Spleen (tissue), 11 donors: Measurements from ENCODE around the gene TBX2. TPM values are rescaled to one million over a fixed set of nuclear protein-coding genes. Genes with fewer than 3 reads are reported as not detected.
"Not testable (repeated sequence)": the region's sequence is repeated elsewhere in the genome, so short reads cannot be mapped to it uniquely, and the experiment has no call there.

ENCODE experiments used
- DNase-seq: peaks from one replicate; pipeline ENCODE4 v3.0.0-alpha.2; 2020
- H3K27ac ChIP-seq, 8 donors: fragments of 200-600 bp; sonication (generic) in 7 of 8; 1 replicate in 4 of 8; 2 replicates in 4 of 8; pipeline versions ENCODE4 v1.5.0 to v1.8.0; 2016 to 2021; ENCODE audit warnings: inconsistent platforms in 4 of 8, mild to moderate bottlenecking in 4 of 8, moderate library complexity in 1 of 8
- H3K27me3 ChIP-seq, 7 donors: fragments of 200-600 bp; sonication (generic) in 6 of 7; replicated peaks in 1 of 7; 1 replicate in 4 of 7; 2 replicates in 3 of 7; pipeline versions ENCODE4 v1.5.0 to v1.8.0; 2016 to 2021; ENCODE audit warnings: inconsistent platforms in 3 of 7, mild to moderate bottlenecking in 1 of 7
- H3K36me3 ChIP-seq, 6 donors: fragments of 200-600 bp; sonication (generic) in 5 of 6; 1 replicate in 4 of 6; 2 replicates in 2 of 6; pipeline versions ENCODE4 v1.5.0 to v1.8.0; 2016 to 2021; ENCODE audit warnings: inconsistent platforms in 2 of 6
- H3K4me1 ChIP-seq, 6 donors: fragments of 200-600 bp; sonication (generic) in 5 of 6; 1 replicate in 3 of 6; 2 replicates in 3 of 6; pipeline versions ENCODE4 v1.5.0 to v1.8.0; 2016 to 2021; ENCODE audit warnings: inconsistent platforms in 3 of 6
- H3K4me3 ChIP-seq, 8 donors: fragments of 200-600 bp; sonication (generic) in 7 of 8; 1 replicate in 4 of 8; 2 replicates in 4 of 8; pipeline versions ENCODE4 v1.5.0 to v1.8.0; 2016 to 2021; ENCODE audit warnings: inconsistent platforms in 4 of 8, mild to moderate bottlenecking in 4 of 8, moderate library complexity in 2 of 8
- H3K9me3 ChIP-seq, 8 donors: fragments of 200-600 bp; sonication (generic) in 7 of 8; 1 replicate in 4 of 8; 2 replicates in 4 of 8; pipeline versions ENCODE4 v1.5.0 to v1.8.0; 2016 to 2021; ENCODE audit warnings: inconsistent platforms in 4 of 8
- POLR2A ChIP-seq, 3 donors: fragments of 450-650 bp; IDR thresholded peaks; one replicate each; pipeline ENCODE4 v1.5.1; 2017; ENCODE audit warnings: antibody characterized with exemption in 3 of 3, mild to moderate bottlenecking in 1 of 3
- POLR2AphosphoS5 ChIP-seq, 3 donors: sonication (generic); formaldehyde crosslinking; IDR thresholded peaks; one replicate each; pipeline ENCODE4 v1.5.1; 2017; ENCODE audit warnings: antibody characterized with exemption in 3 of 3
- WGBS, 5 donors: extraction: QIAGEN DNeasy Blood & Tissue Kit in 3 of 5; methylation state at CpG; one replicate each; pipeline versions ENCODE4 v1.1.5 to v1.1.7; 2013 to 2018; 5-methylcytosine and 5-hydroxymethylcytosine counted together
- intact Hi-C: fragments of 100-400 bp; cut with DNase I; formaldehyde crosslinking; loops from one replicate; pipeline ENCODE4 v1.15.0; 2023; ENCODE audit warnings: low total_unique reads
- polyA plus RNA-seq, 3 donors: library from polyadenylated mRNA; stranded (reverse); fragments of 200-250 nt; gene quantifications; one replicate each; pipeline ENCODE4 v1.2.1, GENCODE V29; 2013
- total RNA-seq, 7 donors: library from RNA; depleted of rRNA in 3 of 7; stranded (reverse); fragments of >200 nt in 3 of 7; fragmentation: NEBNext Ultra II Directional in 4 of 7; extraction: Animal tissue kit (Norgen Biotek cat#: 25700) in 4 of 7; gene quantifications; one replicate each; pipeline versions ENCODE4 v1.1.0 to v1.2.1, GENCODE V29; 2016 to 2021
- TF ChIP-seq, protein P1 (sequence below), 11 experiments: fragments of 200-600 bp in 7 of 11; fragments of 450-650 bp in 4 of 11; sonication (generic) in 4 of 11; IDR thresholded peaks in 8 of 11; conservative IDR thresholded peaks in 3 of 11; 1 replicate in 7 of 11; 2 replicates in 4 of 11; pipeline versions ENCODE4 v1.4.0 to v1.8.0; 2016 to 2021; ENCODE audit warnings: antibody characterized with exemption in 11 of 11, inconsistent platforms in 4 of 11, mild to moderate bottlenecking in 1 of 11
- donor health status: healthy with polysubstance abuse.
- donor health status: DM: no; HTN: no; CAD: no; lungs with moderate emphysema.
- donor health status: DM: no; HTN: no; CAD: no.
- donor health status: Bipolar disorder and iron deficiency.
- donor health status: healthy.
- donor health status: DM: no; HTN: no; CAD: no.
- donor health status: DM: yes; HTN: yes; CAD: no.

Gene TBX2
- total and polyA plus RNA-seq, 10 donors = 6.4 to 57.6 (median 24.1) TPM

DNA sequence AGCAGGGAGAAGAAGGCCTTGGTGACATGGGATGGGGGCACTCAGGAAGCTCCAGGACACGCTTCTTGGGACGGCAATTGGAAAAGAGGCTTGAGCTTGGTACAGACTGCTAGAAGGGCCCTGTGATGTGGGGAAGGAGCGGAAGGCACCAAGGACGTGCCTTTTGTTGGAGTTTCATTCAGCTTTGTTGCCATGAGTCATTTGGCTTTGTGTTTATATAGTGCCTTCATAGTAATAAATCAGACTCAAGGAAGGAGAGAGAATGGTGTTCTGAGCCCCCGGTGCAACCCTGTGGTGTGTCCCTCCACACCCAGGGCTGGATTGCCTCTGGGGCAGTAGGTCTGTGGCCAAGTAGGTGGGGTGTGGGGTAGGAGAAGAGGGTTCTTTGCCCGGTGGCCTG is 45.2 kb downstream of the TBX2 start:
- Histone ChIP-seq H3K27me3 (peaks cover 0 to 87% (median 11%) of the 10 kb centered on the region in 7 donors), H3K4me3 (no peak overlapping the region), H3K9me3 (no peaks in the 10 kb centered on the region), H3K4me1 (no peaks in the 10 kb centered on the region), H3K36me3 (no peaks in the 10 kb centered on the region), H3K27ac (no peak overlapping the region)
- DNase-seq = no peak
- intact Hi-C loops = no loop called here
- WGBS, 5 donors = 62 to 76% (median 68%) methylated on average over 6 of the region's 6 CpGs
- no peak for TF ChIP-seq POLR2AphosphoS5 (IDR thresholded peaks at IDR 0.05)
- TF ChIP-seq, protein P1, sequence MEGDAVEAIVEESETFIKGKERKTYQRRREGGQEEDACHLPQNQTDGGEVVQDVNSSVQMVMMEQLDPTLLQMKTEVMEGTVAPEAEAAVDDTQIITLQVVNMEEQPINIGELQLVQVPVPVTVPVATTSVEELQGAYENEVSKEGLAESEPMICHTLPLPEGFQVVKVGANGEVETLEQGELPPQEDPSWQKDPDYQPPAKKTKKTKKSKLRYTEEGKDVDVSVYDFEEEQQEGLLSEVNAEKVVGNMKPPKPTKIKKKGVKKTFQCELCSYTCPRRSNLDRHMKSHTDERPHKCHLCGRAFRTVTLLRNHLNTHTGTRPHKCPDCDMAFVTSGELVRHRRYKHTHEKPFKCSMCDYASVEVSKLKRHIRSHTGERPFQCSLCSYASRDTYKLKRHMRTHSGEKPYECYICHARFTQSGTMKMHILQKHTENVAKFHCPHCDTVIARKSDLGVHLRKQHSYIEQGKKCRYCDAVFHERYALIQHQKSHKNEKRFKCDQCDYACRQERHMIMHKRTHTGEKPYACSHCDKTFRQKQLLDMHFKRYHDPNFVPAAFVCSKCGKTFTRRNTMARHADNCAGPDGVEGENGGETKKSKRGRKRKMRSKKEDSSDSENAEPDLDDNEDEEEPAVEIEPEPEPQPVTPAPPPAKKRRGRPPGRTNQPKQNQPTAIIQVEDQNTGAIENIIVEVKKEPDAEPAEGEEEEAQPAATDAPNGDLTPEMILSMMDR (IDR thresholded peaks at IDR 0.05 in 8 of 11, conservative IDR thresholded peaks at IDR 0.05 in 3 of 11) = no peak
- no peak for TF ChIP-seq POLR2A (IDR thresholded peaks at IDR 0.05)

DNA sequence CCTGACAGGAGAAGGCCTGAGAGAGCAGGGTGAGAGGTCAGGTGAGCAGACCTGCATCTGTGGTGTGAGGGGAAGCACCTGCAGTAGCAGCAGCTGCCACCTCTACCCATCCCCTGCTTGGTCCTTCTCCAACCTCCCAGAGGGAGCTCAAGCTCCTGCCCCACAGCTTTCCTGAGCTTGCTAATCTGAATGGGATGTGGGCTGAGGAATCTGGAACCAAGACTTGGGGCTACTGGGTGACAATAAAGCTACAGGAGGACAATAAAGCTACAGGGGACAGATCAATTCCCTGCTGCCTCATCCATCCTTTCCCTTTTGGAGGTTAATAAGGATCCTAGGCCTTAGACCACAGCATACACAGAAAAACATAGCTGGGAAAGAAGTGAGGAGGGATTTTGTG is 47.7 kb downstream of the TBX2 start:
- Histone ChIP-seq H3K36me3 (no peaks in the 10 kb centered on the region), H3K9me3 (no peaks in the 10 kb centered on the region), H3K27me3 (peaks cover 0 to 96% (median 32%) of the 10 kb centered on the region in 7 donors), H3K27ac (no peak overlapping the region), H3K4me1 (peaks cover 7 to 15% (median 12%) of the 10 kb centered on the region in 6 donors), H3K4me3 (no peak overlapping the region)
- intact Hi-C loops = no loop called here
- no peak for DNase-seq
- TF ChIP-seq POLR2AphosphoS5 (IDR thresholded peaks at IDR 0.05) = no peak
- TF ChIP-seq POLR2A (IDR thresholded peaks at IDR 0.05) = no peak
- TF ChIP-seq, protein P1 (IDR thresholded peaks at IDR 0.05 in 8 of 11, conservative IDR thresholded peaks at IDR 0.05 in 3 of 11) = no peak

- 67 to 89% (median 72%) methylated on average over 2 of the region's 2 CpGs for WGBS, 5 donors
- Histone ChIP-seq H3K27me3 (peaks cover 0 to 98% (median 37%) of the 10 kb centered on the region in 7 donors), H3K36me3 (no peaks in the 10 kb centered on the region), H3K4me1 (peaks cover 7 to 21% (median 16%) of the 10 kb centered on the region in 6 donors), H3K9me3 (no peaks in the 10 kb centered on the region), H3K27ac (no peak overlapping the region), H3K4me3 (no peak overlapping the region)
- intact Hi-C loops = no loop called here
- no peak for DNase-seq
- TF ChIP-seq POLR2A (IDR thresholded peaks at IDR 0.05) (no peak), POLR2AphosphoS5 (IDR thresholded peaks at IDR 0.05) (no peak)
- TF ChIP-seq, protein P1 (IDR thresholded peaks at IDR 0.05 in 8 of 11, conservative IDR thresholded peaks at IDR 0.05 in 3 of 11) = no peak
Measured at GRCh38 chr17:61448042-61448441, 48.4 kb downstream of the TBX2 start.

DNA sequence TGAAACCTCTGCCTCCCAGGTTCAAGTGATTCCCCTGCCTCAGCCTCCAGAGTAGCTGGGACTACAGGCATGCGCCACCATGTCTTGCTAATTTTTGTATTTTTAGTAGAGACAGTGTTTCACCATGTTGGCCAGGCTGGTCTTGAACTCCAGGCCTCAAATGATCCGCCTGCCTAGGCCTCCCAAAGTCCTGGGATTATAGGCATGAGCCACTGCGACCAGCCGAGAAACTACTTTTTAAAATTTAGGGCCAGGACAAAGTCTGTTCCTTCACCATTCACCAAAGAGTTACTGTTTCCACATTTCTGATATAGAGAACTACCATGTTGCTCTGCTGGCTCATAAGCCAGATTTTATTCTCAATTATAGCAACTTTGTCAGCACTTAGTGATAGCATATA is 49.5 kb downstream of the TBX2 start:
- H3K4me3 ChIP-seq, H3K9me3 ChIP-seq, H3K27ac ChIP-seq, intact Hi-C loops, H3K36me3 ChIP-seq, DNase-seq: not testable (repeated sequence)
- Histone ChIP-seq H3K27me3 (peaks cover 0 to 98% (median 44%) of the 10 kb centered on the region in 7 donors), H3K4me1 (peaks cover 7 to 25% (median 20%) of the 10 kb centered on the region in 6 donors)
- WGBS, 5 donors = 80 to 96% (median 86%) methylated on average over 4 of the region's 4 CpGs
